NCI-H2227 treated with DMSO at 0.1 percent for 48 hours (cell line): ENCODE results near the gene C9.
"Not testable (repeated sequence)": the region's sequence is repeated elsewhere in the genome, so short reads cannot be mapped to it uniquely, and the experiment has no call there.

Experiments used
- DNase-seq: peaks from one replicate; lab custom pipeline; 2025; lab: John Stamatoyannopoulos, UW

Gene C9

DNA sequence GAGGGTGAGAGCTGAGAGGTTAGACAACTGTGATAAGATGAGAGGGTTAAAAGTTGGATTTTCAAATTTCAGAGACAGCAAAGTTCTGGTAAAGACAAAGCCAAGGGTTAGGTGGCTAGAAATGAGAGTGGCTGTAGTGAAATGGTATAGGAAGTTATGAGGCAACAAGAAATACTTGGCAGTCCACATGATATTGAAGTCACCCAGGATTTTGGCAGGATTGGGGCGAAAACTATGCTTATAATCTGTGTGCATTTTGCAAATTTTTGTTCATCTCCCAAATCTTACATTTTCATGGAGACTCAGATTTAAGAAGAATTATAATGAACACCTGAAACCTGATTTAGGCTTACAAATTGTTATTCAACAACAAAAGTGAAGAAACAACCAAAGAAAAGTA, 35.6 kb downstream of the C9 start:
- DNase-seq = no peak

DNA sequence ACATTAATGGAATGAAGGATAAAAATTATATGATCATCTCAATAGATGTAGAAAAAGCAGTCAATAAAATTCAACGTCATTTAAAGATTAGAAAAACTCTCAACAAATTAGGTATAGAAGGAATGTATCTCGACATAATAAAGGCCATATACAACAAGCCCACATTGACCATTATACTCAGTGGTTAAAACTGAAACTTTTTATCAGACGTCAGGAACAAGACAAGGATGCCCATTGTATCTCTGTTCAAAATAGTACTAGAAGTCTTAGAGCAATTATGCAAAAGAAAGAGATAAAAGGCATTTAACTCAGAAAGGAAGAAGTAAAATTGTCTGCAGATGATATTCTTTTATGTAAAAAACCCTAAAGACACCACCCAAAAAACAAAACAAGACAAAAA, 40.8 kb downstream of the C9 start:
- DNase-seq = no peak

DNA sequence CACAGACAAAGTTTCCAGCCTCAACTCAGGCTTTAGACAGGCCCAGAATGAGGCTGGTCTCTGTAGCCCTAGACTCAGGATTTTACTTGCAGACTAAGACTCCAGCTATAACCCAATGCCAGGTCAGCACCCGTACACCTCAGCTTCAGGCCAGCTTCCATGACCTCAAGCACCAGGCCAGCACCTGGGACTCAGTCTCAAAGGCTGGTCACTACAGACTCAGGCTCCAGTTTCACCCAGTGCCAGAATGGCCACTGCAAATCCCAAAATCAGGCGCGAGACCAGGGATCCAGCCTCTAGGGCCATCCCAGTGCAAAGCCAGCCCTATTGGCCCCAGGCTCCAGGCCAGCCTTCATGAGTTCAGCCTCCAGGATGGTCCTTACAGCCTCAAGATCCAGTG, 44.9 kb downstream of the C9 start:
- no peak for DNase-seq

DNA sequence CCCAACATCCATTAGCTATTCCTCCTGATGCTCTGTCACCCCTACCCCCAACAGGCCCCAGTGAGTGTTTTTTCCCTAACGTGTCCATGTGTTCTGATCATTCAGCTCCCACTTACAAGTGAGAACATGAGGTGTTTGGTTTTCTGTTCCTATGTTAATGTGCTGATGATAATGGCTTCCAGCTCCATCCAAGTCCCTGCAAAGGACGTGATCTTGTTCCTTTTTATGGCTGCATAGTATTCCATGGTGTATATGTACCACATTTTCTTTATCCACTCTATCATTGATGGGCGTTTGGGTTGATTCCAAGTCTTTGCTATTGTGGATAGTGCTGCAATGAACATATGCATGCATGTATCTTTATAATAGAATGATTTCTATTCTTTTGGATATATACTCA, 47.8 kb downstream of the C9 start:
- DNase-seq = not testable (repeated sequence)

DNA sequence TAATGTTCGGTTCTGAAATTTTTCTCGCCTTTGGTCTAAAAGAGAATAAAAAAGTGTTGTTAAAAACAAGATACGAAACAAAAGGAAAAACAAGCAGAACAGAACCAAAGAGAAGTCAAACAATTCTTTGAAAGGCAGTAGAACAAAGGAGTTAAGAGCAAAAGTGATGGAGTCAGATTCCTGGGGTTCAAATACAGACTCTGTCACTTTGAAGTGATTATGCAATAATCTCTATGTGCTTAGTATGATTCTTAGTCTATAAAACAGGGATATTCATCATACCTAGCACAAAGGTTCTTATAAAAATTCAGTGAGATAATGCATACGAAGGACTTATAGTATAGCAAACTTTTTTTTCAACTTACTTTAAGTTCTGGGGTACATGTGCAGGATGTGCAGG, 48.3 kb downstream of the C9 start:
- no peak for DNase-seq

DNA sequence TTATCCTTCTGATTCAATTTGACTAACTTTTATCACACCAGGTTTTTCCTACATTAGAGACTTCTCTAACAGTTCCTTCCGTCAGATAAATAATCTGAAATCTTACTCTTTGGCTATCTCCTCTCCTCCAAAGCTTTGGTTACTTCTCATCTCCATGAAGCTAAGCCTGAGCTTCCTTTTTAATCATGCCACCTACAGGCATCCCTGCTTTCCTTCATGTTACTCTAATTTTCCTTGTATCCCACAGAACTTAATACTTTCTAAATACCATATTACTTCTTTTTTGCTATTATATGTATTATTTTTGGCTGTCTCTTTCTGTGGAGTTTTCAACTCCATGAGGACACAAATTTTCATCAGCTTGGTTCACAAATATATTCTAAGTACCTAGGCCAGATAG, 49.7 kb downstream of the C9 start:
- no peak for DNase-seq

DNA sequence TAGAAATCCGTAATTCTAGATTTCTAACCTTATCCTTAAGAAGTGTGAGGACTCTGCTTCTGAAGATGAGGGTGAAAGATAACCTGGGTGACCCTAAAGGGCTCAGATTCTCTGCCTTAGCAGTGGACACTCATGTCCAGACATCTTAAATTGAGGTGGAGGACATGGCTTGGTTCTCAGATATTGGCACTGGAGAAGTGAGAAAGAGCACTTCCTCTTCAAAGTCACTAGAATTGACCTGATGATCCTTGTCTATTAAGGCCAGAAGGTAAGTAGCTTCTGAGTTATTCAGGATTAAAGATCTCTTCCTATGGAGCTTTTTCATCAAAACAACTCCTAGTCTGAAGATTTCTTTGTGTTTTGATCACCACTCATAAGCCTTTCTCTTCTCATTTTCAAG, 54.8 kb downstream of the C9 start:
- no peak for DNase-seq

DNA sequence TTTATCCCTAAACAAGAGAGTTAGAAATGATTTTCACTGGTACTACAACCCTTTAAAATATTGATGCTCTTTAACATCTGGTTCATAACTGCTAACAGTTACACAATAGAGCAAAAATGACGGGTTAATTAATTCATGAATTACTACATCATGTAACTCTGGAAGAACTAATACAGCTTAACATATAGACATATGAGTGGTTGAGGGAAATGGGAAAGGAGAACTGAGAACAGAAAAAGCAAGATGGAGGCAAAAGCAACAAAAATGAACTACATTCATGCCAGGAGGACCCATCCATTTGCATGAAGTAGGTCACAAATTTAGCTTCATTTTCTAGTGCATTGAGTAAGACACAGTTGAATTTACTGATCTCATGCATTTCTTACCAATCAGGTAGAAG, 61.8 kb downstream of the C9 start:
- no peak for DNase-seq

DNA sequence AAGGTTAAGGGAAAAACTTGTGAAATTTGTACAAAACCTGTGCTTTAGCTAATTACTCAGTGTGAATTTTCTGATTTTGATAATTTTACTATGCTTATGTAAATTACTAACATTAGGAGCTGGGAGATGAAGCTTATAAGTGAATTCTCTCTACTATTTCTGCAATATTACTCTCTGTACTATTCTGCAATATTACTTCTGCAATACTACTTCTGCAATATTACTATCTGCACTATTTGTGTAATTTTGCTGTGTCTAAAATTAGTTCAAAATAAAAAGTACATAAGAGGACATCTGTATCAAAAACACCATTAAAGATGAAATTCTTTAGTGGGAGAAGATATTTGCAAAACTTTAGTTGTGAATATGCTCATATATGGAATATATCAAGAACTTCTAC, 62.9 kb downstream of the C9 start:
- no peak for DNase-seq

DNA sequence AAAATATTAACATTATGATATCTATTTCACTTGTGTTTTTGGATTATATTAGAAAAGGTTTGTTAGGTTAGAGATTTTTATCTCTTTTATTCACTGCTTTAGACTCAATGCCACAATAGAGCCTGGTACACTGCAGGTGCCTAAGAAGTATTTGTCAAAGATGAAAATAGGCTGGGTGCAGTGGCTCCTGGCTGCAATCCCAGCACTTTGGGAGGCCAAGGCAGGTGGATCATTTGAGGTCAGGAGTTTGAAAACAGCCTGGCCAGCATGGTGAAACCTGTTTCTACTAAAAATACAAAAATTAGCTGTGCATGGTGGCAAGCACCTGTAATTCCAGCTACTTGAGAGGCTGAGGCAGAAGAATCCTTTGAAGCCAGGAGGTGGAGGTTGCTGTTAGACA, 64.3 kb downstream of the C9 start:
- no peak for DNase-seq

DNA sequence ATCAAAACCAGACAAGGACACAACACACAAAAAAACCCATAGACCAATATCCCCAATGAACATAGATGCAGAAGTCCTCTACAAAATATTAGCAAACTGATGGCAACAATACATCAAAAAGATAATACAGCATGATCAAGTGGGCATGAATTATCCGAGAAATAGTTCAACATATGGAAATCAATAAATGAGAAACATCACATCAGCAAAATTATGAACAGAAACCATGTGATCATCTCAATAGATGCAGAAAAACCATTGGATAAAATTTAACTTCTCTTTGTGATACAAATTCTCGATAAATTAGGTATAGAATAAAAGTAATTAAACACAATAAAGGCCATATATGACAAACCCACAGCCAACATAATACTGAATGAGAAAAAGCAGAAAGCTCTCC, 69.6 kb downstream of the C9 start:
- DNase-seq = no peak

DNA sequence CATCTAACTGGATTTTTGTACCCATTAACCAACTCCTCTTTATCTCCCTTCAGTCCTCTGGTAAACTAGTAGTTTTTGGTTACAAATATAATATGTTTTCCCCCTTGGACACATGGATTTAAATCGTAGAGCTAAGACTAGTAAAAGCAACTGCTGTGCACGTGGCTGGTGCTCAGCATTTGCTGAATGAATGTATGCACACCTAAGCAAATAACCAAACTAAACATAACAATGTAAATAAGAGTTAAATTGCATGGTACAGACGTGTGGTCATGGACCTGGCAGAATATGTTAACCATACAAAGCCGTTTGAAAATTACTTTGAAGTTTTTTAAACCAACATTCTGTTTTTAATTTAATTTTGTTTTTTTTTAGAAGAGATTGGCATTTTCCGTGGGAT, 79.7 kb downstream of the C9 start:
- no peak for DNase-seq

DNA sequence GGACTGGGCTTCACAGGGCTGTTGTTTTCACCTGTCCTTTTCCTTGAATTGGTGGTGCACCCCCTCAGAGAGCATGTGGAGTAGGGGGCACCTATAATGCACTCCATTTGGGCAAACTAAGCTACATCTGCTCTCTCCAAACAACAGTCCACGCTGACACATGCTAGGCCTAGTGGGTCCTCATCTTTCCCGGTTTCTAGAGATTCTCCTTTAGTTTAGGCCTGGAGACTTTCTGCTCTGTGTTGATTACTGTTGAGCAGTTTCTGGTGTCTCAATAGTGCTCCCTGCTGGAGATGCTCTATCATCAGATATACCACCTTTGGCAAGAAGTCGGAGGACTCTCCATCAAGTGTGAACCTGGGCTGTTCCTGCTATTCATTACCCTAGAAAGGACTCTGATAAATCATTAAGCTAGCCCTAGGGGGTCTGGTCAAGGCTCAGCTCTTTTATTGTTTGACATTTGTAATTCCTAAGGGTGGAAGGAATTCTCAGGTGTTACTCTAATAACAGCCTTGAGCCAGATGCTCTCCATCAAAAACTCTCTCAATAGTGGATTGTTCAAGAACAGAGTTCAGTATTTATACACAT, 81.0 kb downstream of the C9 start:
- no peak for DNase-seq

DNA sequence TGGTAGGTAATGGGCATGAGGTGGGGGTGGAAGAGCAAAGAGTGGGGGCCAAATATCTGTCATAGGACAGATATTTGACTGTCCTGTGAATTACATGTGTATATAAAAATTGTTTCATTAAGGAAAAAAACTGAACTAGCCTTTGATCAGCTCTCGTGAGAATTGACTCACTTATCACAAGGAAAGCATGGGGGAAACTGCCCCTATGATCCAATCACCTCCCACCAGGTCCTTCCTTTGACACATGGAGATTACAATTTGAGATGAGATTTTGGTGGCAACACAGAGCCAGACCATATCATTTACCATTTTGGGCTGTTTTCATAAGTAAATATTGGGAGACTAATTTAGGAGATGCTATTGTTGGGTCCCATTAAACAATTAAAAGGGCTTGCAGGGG, 81.7 kb downstream of the C9 start:
- no peak for DNase-seq

DNA sequence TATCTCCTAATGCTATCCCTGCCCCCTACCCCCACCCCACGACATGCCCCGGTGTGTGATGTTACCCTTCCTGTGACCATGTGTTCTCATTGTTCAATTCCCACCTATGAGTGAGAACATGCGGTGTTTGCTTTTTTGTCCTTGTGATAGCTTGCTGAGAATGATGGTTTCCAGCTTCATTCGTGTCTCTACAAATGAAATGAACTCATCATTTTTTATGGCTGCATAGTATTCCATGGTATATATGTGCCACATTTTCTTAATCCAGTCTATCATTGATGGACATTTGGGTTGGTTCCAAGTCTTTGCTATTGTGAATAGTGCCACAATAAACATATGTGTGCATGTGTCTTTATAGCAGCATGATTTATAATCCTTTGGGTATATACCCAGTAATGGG, 88.4 kb downstream of the C9 start:
- not testable (repeated sequence) for DNase-seq

DNA sequence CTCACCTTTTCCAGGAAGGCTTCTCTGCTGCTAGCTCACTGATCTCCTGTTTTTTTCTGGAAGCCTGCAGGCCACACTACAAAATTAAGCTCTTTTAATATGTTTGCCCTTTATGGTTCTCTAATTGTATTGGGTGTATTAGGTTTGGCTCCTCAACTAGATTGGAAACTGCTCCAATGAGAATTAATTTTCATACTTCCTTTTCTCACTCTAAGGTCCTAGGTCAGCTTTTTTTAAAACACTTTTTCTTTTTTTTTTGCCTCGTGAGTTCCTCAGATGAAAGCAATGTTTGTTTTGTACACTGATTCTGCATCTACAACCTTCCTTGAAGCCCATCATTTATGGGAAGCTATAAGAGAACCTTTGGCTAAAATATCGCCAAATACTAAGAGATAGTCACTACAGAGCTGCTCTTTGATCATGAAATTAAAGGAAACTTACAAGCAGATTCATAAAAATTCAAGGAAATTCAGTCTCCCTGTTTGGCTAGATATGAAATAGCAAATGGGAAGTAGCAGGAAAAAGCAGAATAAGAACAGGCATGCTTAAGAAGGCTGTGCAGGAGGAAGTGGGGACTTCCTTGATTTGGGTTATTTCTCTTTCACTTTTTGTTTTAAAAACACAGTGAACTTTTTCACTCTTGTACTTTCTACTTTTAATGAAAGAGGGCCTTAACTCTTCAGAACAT, 89.8 kb downstream of the C9 start:
- DNase-seq = no peak

DNA sequence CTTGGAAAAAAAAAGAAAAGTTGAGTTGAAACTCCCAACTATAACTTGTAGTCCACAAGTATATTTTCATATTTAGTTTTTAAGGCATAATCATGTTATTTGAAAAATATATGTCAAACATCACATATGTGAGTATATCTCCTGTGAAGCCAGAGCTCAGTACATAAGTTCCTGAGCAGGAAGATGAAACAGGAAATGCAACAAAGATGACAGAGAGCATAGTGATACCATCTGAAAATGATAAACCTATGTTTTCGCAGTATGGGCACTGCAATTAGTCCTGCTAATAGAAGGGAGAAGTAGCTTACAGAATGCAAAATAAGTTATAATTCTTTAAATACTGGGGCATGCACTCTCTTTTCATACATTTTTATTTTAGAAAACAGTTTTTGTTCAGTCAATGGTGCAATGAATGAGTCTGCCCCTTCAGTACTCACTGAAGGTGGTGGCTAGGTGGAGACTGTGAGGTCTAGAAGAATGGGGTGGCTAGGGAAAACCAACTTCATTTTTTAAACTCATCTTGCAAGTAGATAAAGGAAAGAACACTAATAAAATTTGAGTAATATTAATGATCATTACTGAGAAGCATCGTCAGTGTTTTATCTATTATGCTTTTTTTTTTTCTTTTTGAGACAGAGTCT, 90.9 kb downstream of the C9 start:
- DNase-seq = no peak

DNA sequence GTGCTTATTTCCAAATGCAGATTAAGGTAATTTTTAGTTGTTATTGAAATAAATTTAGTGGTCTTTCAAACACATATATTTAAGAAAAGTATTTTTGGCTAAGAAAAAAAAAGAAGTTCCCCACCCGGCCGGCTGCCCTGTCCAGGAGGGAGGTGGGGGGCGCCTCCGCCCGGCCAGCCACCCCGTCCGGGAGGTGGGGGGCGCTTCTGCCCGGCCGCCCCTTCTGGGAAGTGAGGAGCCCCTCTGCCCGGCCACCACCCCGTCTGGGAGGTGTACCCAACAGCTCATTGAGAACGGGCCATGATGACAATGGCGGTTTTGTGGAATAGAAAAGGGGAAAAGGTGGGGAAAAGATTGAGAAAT, 91.4 kb downstream of the C9 start:
- DNase-seq = not testable (repeated sequence)

DNA sequence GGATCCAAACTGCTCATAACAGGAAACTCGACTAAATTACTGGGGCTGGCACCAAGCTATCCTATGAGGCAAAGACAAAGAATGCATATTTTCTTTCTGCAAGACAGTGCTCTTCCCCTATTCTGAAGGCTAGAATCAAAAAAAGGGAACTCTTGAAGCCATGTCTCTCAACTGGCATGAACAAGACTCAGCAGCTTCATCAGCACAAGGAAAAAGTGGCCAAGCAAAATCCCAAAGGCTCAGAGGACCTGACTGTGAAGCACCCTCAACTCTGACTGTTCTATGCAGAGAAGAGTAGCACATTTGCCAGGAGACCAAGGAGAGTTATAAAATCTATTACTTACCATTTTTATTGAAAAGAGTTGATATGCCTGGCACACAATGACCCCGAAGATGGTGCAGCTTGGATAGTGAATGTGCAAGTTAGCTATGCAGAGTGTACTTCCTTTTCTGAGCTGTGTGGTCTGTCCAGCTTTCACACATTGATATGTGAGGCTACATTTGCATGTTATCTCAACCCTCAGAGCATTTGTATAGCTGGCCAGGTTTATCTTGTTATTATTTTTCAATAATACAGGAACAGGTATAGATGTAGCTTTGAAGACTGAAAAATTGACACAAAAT, 94.0 kb downstream of the C9 start:
- no peak for DNase-seq

DNA sequence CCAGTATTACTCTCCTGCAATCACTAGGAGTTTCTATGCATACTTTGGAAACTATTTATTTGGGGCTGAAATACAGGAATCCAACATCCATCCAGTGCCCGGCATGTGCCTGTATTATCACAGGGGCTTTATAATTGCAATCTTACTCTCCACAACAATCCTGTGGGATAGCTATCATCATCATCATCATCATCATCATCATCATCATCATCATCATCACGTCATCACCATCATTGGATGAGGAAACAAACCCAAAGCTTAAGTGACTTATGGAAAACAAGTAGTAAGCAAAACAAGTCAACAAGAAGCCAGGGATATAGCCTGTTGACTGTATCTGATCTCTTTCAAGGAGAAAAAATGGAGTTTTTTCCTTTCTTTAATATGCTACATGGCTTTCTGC, 97.1 kb downstream of the C9 start:
- DNase-seq = no peak

DNA sequence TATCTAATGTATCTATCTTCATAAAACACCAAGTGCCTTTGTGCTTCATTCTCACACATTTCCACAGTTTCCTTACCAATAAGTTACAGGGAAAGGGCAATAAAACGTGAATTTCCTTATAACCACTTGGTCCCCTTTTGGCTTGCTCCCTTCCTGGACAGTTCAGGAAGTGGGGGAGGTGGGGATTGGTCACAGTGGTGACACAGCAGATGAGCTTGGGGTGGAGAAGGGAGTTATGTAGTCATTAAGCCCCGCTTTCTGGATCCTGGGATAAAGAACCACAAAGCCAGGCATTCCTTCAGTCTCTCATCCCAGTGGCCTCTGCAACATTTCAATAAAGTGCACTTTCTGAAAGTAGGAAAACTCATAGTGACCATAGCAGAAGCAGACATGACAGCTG, 97.9 kb downstream of the C9 start:
- DNase-seq = no peak

DNA sequence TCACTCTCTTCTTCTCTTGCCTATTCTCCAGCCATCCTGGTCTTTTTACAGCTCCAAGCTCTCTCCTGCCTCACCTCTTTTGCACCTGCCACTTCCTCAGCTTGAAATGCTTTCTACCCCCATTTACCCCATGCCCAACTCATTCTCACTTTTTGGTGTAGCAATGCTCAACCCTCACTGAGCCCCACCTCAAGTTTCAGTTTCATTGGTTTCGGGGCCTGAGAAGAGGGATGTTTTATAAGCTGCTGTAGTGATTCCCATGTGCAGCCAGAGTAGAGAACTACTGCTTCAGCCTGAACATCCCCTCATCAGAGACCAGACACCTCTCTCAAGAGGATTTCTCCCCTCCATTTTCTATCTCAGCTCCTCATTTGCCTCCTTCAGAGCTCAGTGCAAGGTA, 99.8 kb downstream of the C9 start:
- no peak for DNase-seq

DNA sequence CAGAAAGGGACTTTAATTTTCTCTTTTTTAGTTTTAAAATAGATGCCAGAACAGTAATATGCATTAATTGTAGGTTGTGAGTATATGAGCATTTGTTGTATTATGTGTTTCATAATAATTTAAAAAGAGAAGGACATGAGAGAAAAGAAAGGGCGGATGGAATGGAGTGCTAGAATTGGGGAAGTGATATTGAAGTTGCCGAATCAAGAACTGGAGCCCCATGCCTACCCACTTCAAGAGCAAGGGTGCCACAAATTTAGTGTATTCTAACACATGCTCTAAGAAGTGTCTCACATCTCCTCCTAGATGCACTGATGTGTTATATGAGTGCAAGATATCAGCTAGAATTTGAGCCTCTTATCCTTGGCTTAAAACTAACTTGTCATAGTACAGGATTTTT, 101.3 kb downstream of the C9 start:
- no peak for DNase-seq

DNA sequence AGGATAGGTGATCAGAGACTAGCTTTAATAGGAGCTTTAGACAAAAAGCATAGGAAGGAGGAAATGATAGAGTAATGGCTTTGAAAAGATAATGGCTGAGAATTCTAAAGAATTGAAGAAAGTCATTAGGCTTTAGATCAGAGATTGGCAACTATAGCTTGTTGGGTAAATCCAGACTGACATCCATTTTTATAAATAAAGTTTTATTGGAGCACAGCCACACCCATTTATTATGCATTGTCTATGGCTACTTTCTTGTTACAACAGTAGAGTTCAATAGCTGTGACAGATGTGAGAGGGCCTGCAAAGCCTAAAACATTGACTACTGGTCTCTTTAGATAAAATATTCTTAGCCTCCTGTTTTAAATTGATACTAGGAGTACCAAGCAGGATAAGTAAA, 104.2 kb downstream of the C9 start:
- no peak for DNase-seq
